Epithelial cell of proximal tubule (primary cell): ENCODE results near the gene POLR2C. TPM values are rescaled to one million over a fixed set of nuclear protein-coding genes. Genes with fewer than 3 reads are reported as not detected.

Experiments
- DNase-seq: peaks from one replicate; pipeline ENCODE4 v3.0.0-alpha.2; 2011; ENCODE audit warnings: low read depth
- H3K4me3 ChIP-seq: 2 replicates; pipeline ENCODE4 v1.5.1; 2011; ENCODE audit warnings: low read depth, mild to moderate bottlenecking, low read length
- total RNA-seq: library from RNA; depleted of rRNA; stranded (reverse); fragments of >200 nt; gene quantifications from 2 replicates; pipeline ENCODE4 v1.2.3, GENCODE V29; 2015
- TF ChIP-seq, protein P1 (sequence below): conservative IDR thresholded peaks from 2 replicates; pipeline ENCODE4 v1.5.1; 2012; ENCODE audit warnings: low read depth, mild to moderate bottlenecking, low read length

Gene POLR2C
- total RNA-seq, 1 donor from 2014 or later, result 64.5 TPM

- no peak for DNase-seq
- no peak overlapping the region for H3K4me3 ChIP-seq
- TF ChIP-seq, protein P1, sequence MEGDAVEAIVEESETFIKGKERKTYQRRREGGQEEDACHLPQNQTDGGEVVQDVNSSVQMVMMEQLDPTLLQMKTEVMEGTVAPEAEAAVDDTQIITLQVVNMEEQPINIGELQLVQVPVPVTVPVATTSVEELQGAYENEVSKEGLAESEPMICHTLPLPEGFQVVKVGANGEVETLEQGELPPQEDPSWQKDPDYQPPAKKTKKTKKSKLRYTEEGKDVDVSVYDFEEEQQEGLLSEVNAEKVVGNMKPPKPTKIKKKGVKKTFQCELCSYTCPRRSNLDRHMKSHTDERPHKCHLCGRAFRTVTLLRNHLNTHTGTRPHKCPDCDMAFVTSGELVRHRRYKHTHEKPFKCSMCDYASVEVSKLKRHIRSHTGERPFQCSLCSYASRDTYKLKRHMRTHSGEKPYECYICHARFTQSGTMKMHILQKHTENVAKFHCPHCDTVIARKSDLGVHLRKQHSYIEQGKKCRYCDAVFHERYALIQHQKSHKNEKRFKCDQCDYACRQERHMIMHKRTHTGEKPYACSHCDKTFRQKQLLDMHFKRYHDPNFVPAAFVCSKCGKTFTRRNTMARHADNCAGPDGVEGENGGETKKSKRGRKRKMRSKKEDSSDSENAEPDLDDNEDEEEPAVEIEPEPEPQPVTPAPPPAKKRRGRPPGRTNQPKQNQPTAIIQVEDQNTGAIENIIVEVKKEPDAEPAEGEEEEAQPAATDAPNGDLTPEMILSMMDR, result no peak
These were observed 7.5 kb downstream of the POLR2C start for GRCh38 chr16:57469917-57470470.

- TF ChIP-seq, protein P1, result no peak
These were observed 8.2 kb downstream of the POLR2C start for GRCh38 chr16:57470711-57471110.

GRCh38 chr16:57471209-57471608 lies 8.7 kb downstream of the POLR2C start:
- H3K4me3 ChIP-seq, result no peak overlapping the region
- TF ChIP-seq, protein P1, result no peak
- no peak for DNase-seq

More at GRCh38 chr16:57470711-57471110, 8.2 kb downstream of the POLR2C start:
- H3K4me3 ChIP-seq, result no peak overlapping the region
- no peak for DNase-seq

DNA sequence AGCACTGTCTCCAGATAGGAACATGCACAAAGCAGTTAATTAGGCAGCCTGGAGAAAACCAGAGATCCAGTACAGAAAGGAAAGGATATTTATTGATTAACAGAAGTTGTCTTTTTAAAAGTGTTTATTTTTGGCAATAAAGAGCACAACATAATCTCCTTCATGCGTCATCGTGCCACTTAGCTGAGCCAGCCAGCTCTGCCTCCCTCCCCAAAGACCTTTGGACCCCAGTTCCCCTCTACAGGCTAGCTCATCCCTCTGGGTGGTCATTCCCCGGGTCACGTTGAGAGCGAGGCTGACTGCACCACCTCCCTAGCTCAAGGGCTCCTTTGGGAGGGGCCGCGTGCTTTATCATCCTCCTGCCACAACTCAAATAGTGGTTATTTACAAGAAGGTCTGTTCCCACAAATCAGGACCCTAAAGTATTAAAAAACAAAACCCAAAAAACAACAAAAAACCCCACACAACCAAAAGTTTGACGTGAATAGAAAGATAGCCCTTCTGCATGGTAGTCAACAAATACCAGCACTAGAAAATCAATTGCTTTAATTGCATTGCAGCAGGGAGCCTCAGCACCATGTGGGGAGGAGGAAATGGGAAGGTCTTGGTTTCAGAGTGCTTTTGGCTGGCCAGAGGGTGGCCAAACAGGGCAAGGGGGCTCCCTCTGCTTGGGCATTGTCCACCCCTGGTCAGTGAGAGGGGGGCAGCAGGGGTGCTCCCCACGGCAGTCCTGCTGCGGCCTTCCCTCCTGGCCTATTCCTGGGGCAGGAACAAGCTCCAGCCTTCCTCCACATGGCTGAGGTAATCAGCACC lies 9.6 kb downstream of the POLR2C start:
- no peak for DNase-seq
- H3K4me3 ChIP-seq, result no peak overlapping the region
- TF ChIP-seq, protein P1, result no peak

DNA sequence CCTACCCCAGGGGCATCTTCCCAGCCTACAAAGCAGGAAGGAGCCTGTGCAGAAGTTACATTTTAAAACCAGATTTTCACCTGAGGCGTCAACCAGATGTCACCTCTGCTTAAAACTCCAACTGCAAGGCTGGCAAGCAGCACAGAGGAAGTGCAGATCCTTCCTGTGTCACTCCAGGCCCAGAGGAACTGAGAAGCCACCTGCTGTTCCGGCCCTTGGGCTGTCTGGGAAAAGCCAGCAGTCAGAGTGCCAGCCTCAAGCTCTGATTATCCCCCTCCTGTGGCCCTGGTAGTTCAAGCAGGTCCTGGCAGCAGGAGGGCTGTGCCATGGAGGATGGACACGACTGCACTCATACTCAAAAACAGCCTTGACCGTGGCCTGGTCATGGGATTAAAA lies 10.2 kb downstream of the POLR2C start:
- no peak overlapping the region for H3K4me3 ChIP-seq
- DNase-seq, result no peak
- TF ChIP-seq, protein P1, result no peak

- no peak for DNase-seq
- TF ChIP-seq, protein P1, result no peak
- H3K4me3 ChIP-seq, result no peak overlapping the region
These were observed 10.8 kb downstream of the POLR2C start for GRCh38 chr16:57473176-57473840.
